GM12874 (cell line): ENCODE data around the gene NPHP4.

Experiments used
- CTCF ChIP-seq: IDR thresholded peaks from 2 replicates; pipeline ENCODE4 v1.5.1; 2011; ENCODE audit warnings: low read depth, mild to moderate bottlenecking, control low read depth, low read length, moderate library complexity; ENCODE audit not compliant: insufficient read depth

NPHP4 gene

GRCh38 chr1:5999711-6000443, 7.7 kb upstream of the NPHP4 start:
- no peak for TF ChIP-seq CTCF

GRCh38 chr1:5998906-5999301, 6.7 kb upstream of the NPHP4 start:
- no peak for TF ChIP-seq CTCF

GRCh38 chr1:5998051-5998905, 6.1 kb upstream of the NPHP4 start:
- no peak for TF ChIP-seq CTCF

GRCh38 chr1:5997316-5997715, 5.1 kb upstream of the NPHP4 start:
- no peak for TF ChIP-seq CTCF

GRCh38 chr1:5996641-5997270, 4.5 kb upstream of the NPHP4 start:
- TF ChIP-seq CTCF = no peak

- no peak for TF ChIP-seq CTCF
Measured at GRCh38 chr1:5995871-5996630, 3.8 kb upstream of the NPHP4 start.
